Measurements from ENCODE around the gene C2orf74.

- TF ChIP-seq CTCF (IDR thresholded peaks at IDR 0.05 in 8 of 11, conservative IDR thresholded peaks at IDR 0.05 in 3 of 11): no peak
- TF ChIP-seq POLR2A (IDR thresholded peaks at IDR 0.05): no peak
- peak in 1 of 3 donors; percentile 15 for TF ChIP-seq POLR2AphosphoS5 (IDR thresholded peaks at IDR 0.05)
These were observed 31.9 kb downstream of the C2orf74 start for GRCh38 chr2:61193670-61194561.
